ENCODE data around the gene BAIAP2.
"Not testable (repeated sequence)": the region's sequence is repeated elsewhere in the genome, so short reads cannot be mapped to it uniquely, and the experiment has no call there.

The BAIAP2 gene

DNA sequence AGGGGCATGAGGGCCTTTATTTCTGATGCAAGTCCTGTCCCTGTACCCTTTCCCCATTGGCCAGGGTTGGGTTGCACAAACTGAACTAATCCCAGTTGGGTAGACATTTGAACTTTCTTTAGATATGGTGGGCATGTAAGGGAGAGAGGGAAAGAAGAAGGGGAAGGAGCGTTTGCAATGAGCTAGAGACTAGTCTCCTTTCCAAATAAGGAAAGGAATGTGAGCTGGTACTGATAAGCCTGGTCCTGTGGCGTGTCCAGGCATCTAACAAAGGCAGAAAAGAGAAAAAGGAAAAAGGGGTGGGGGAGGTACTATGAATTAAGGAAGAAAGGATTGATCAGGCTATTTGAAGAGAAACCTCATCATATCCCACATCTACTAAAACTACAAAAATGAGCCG is 23.0 kb upstream of the BAIAP2 start:
- H3K4me3 ChIP-seq (ENCODE audit: low read depth, low read length), result no peak overlapping the region
- DNase-seq (ENCODE audit: low read depth), result peak; percentile 33
- TF ChIP-seq, protein P1, sequence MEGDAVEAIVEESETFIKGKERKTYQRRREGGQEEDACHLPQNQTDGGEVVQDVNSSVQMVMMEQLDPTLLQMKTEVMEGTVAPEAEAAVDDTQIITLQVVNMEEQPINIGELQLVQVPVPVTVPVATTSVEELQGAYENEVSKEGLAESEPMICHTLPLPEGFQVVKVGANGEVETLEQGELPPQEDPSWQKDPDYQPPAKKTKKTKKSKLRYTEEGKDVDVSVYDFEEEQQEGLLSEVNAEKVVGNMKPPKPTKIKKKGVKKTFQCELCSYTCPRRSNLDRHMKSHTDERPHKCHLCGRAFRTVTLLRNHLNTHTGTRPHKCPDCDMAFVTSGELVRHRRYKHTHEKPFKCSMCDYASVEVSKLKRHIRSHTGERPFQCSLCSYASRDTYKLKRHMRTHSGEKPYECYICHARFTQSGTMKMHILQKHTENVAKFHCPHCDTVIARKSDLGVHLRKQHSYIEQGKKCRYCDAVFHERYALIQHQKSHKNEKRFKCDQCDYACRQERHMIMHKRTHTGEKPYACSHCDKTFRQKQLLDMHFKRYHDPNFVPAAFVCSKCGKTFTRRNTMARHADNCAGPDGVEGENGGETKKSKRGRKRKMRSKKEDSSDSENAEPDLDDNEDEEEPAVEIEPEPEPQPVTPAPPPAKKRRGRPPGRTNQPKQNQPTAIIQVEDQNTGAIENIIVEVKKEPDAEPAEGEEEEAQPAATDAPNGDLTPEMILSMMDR (conservative IDR thresholded peaks at IDR 0.05; ENCODE audit: low read depth, low read length), result no peak

DNA sequence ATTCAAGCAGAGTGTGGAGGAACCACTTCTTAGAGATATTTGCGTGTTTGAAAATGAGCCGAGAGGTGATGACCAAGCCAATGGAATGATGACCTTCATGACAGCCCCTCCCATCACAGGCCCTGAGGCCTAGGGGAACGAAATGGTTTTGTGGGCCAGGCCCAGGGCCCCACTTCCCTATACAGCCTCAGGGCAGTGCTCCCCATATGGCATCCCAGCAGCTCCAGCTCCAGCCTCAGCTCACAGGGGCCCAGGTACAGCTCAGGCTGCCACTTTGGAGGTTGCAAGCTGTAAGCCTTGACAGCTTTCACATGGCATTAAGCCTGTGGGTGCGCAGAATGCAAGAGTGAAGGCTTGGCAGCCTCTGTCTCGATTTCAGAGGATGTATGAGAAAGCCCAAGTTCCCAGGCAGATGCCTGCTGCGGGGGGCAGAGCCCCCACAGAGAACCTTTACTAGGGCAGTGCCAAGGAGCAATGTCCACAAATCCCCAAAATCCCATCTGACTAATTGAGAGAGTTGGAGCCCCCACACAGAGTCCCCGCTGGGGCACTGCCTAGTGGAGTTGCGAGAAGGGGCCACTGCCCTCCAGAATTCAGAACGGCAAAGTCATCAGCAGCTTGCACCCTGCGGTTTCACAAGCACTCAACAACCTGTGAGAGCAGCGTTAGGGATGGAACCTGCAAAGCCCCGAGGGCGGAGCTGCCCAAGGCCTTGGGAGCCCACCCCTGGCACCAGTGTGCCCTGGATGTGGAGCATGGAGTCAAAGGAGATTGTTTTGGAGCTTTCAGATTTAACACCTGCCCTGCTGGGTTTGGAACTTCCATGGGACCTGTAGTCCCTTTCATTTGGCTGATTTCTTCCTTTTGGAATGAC is 22.1 kb upstream of the BAIAP2 start:
- TF ChIP-seq, protein P1 (conservative IDR thresholded peaks at IDR 0.05; ENCODE audit: low read depth, low read length), result no peak
- DNase-seq (ENCODE audit: low read depth), result no peak
- no peak overlapping the region for H3K4me3 ChIP-seq (ENCODE audit: low read depth, low read length)

DNA sequence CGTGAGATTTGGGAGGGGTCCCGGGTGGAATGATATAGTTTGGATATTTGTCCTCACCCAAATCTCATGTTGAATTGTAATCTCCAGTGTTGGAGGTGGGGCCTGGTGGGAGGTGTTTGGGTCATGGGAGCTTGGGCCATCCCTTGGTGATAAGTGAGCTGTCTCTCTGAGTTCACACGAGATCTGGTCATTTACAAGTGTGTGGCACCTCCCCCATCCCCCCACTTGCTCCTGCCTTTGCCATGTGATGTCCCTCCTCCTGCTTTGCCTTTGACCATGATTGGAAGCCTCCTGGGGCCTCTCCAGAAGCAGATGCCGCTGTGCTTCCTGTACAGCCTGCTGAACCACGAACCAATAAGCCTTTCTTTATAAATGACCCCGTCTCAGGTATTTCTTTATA is 21.3 kb upstream of the BAIAP2 start:
- no peak overlapping the region for H3K4me3 ChIP-seq (ENCODE audit: low read depth, low read length)
- TF ChIP-seq, protein P1 (conservative IDR thresholded peaks at IDR 0.05; ENCODE audit: low read depth, low read length), result no peak
- no peak for DNase-seq (ENCODE audit: low read depth)

DNA sequence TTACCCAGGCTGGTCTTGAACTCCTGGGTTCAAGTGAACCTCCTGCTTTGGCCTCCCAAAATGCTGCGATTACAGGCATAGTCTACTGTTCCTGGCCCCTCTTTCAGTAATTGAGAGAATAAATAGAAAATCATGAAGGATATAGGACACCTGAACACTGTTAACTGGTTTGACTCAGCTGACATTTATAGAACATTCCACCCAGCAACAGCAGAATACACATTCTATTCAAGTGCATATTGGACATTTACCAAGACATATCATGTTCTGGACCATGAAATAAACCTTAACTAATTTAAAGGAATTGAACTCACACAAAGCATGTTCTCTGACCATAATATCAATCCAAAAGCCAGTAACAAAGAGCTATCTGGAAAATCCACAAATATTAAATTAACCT is 19.8 kb upstream of the BAIAP2 start:
- peak; percentile 47 for DNase-seq (ENCODE audit: low read depth)
- H3K4me3 ChIP-seq (ENCODE audit: low read depth, low read length), result no peak overlapping the region
- TF ChIP-seq, protein P1 (conservative IDR thresholded peaks at IDR 0.05; ENCODE audit: low read depth, low read length), result no peak

DNA sequence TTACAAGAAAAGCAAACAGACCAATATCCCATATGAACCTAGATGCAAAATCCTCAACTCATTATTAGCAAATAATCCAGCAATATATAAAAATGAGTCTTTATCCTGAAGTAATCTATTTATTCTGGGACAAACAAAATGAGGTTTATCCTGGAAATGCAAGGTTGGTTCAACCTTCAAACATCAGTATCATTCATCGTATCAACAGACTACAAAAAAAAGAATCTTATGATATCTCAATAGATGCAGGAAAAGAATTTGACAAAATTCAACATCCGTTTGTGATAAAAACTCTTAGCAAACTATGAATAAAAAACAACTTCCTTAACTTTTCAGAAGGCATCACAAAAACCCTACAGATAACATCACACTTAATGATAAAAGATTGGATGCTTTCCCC is 18.4 kb upstream of the BAIAP2 start:
- DNase-seq (ENCODE audit: low read depth), result no peak
- no peak overlapping the region for H3K4me3 ChIP-seq (ENCODE audit: low read depth, low read length)
- TF ChIP-seq, protein P1 (conservative IDR thresholded peaks at IDR 0.05; ENCODE audit: low read depth, low read length), result no peak

DNA sequence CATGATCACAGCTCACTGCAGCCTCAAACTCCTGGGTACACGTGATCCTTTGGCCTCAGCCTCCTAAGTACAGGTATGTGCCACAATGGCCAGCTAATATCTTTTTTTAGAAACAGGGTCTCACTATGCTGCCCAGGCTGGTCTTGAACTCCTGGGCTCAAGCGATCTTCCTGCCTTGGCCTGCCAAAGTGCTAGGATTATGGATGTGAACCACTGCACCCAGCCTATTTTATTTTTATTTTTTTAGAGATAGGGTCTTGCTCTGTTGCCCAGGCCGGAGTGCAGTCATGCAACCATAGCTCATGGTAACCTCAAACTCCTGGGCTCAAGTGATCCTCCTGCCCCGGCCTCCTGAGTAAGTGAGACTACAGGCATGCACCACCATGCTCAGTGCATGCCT is 17.6 kb upstream of the BAIAP2 start:
- not testable (repeated sequence) for H3K4me3 ChIP-seq (ENCODE audit: low read depth, low read length); DNase-seq (ENCODE audit: low read depth)

DNA sequence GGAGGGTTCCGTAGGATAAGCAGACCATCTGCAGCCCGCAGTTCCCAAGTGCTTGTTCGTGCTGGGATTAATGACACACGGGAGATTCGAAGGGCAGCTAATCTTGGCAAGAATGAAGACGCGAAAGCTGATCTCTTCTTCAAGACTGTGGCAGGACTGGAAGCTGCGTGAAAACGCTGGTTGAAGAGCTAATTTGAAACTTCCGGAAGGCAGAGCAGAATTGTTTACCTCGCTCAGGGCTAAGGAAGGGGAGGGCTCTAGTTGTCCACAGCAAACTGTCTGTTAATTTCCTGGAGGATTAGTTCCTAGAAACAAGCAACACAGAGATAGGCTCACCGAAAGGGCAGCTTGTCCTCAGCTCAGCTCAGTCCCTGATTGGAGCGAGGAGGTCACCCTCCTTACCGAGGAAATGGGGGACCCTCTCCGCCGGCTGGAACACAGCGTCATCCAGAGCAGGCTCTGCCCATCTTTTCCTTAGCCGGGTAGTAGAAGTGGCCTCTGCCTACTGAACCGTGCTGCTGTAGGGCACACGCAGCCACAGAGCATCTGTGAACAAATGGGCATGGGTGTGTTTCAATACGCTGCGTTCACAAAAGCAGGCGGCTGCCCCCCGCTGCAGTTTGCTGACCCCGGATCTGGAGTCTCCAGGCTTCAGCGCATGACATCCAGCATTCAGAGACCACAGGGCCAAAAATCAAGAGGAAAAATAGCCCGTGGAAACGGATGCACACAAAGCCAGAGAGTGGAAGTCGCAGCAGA is 16.7 kb upstream of the BAIAP2 start:
- TF ChIP-seq, protein P1 (conservative IDR thresholded peaks at IDR 0.05; ENCODE audit: low read depth, low read length), result no peak
- peak overlapping the region; percentile 37 for H3K4me3 ChIP-seq (ENCODE audit: low read depth, low read length)
- peak; percentile 72 for DNase-seq (ENCODE audit: low read depth)

All from choroid plexus epithelial cell (primary cell).